H9 (cell line): ENCODE measurements around the gene CD2BP2. TPM values are rescaled to one million over a fixed set of nuclear protein-coding genes. Genes with fewer than 3 reads are reported as not detected.

Experiments used
- DNase-seq: peaks from one replicate; pipeline ENCODE4 v3.0.0-alpha.2; 2017
- H2AFZ ChIP-seq: one replicate; pipeline ENCODE4 v1.6.1; 2013; ENCODE audit warnings: mild to moderate bottlenecking, low read length, control low read depth, moderate library complexity
- H2AK5ac ChIP-seq: 2 replicates; pipeline ENCODE4 v1.6.1; 2013; ENCODE audit warnings: low read length, control low read depth, mixed read lengths; ENCODE audit not compliant: insufficient read length
- H2BK120ac ChIP-seq: one replicate; pipeline ENCODE4 v1.6.1; 2013; ENCODE audit warnings: low read depth, mild to moderate bottlenecking, low read length, control low read depth, inconsistent platforms; ENCODE audit not compliant: poor library complexity, severe bottlenecking
- H2BK12ac ChIP-seq: 2 replicates; pipeline ENCODE4 v1.6.1; 2013; ENCODE audit warnings: low read length, control low read depth, mixed read lengths, low read depth; ENCODE audit not compliant: insufficient read length
- H2BK15ac ChIP-seq: 2 replicates; pipeline ENCODE4 v1.6.1; 2013; ENCODE audit warnings: low read depth, low read length, control low read depth
- H2BK20ac ChIP-seq: one replicate; pipeline ENCODE4 v1.6.1; 2013; ENCODE audit warnings: low read depth, mild to moderate bottlenecking, low read length, control low read depth, inconsistent platforms; ENCODE audit not compliant: poor library complexity, severe bottlenecking
- H2BK5ac ChIP-seq: 2 replicates; pipeline ENCODE4 v1.6.1; 2013; ENCODE audit warnings: low read length, control low read depth, mixed read lengths; ENCODE audit not compliant: insufficient read length
- H3K14ac ChIP-seq: 2 replicates; pipeline ENCODE4 v1.6.1; 2013; ENCODE audit warnings: low read length, control low read depth; ENCODE audit not compliant: insufficient read depth
- H3K18ac ChIP-seq: 2 replicates; pipeline ENCODE4 v1.6.1; 2013; ENCODE audit warnings: low read depth, mild to moderate bottlenecking, mixed read lengths, low read length, control low read depth; ENCODE audit not compliant: insufficient read length
- H3K23ac ChIP-seq: 2 replicates; pipeline ENCODE4 v1.6.1; 2013; ENCODE audit warnings: low read length, control low read depth, mixed read lengths, low read depth; ENCODE audit not compliant: insufficient read length
- H3K23me2 ChIP-seq: 2 replicates; pipeline ENCODE4 v1.6.1; 2013; ENCODE audit warnings: low read depth, mild to moderate bottlenecking, mixed read lengths, low read length, control low read depth; ENCODE audit not compliant: insufficient read length, poor library complexity, severe bottlenecking
- H3K27ac ChIP-seq: 2 replicates; pipeline ENCODE4 v1.5.1; 2013; ENCODE audit warnings: low read length, control low read depth, mixed read lengths, low read depth; ENCODE audit not compliant: insufficient read length
- H3K27me3 ChIP-seq: 2 replicates; pipeline ENCODE4 v1.6.1; 2013; ENCODE audit warnings: low read length, control low read depth, inconsistent platforms; ENCODE audit not compliant: insufficient read depth
- H3K4ac ChIP-seq: 2 replicates; pipeline ENCODE4 v1.6.1; 2013; ENCODE audit warnings: low read depth, mild to moderate bottlenecking, control low read depth, inconsistent platforms, low read length, moderate library complexity
- H3K4me1 ChIP-seq: 2 replicates; pipeline ENCODE4 v1.6.1; 2013; ENCODE audit warnings: low read length, control low read depth, inconsistent platforms; ENCODE audit not compliant: insufficient read depth
- H3K4me2 ChIP-seq: 2 replicates; pipeline ENCODE4 v1.6.1; 2013; ENCODE audit warnings: low read length, control low read depth, mixed read lengths; ENCODE audit not compliant: insufficient read length, insufficient read depth
- H3K56ac ChIP-seq: 2 replicates; pipeline ENCODE4 v1.6.1; 2013; ENCODE audit warnings: low read depth, mild to moderate bottlenecking, mixed read lengths, low read length, control low read depth; ENCODE audit not compliant: insufficient read length
- H3K79me1 ChIP-seq: 2 replicates; pipeline ENCODE4 v1.6.1; 2013; ENCODE audit warnings: low read depth, mild to moderate bottlenecking, moderate library complexity, low read length, control low read depth, inconsistent platforms; ENCODE audit not compliant: insufficient read depth, poor library complexity, severe bottlenecking
- H3K79me2 ChIP-seq: 2 replicates; pipeline ENCODE4 v1.6.1; 2013; ENCODE audit warnings: low read length, control low read depth, inconsistent platforms; ENCODE audit not compliant: insufficient read depth
- H3K9ac ChIP-seq: 2 replicates; pipeline ENCODE4 v1.6.1; 2013; ENCODE audit warnings: low read length, control low read depth, mixed read lengths; ENCODE audit not compliant: insufficient read length; ENCODE audit errors: extremely low read depth
- H3K9me3 ChIP-seq: one replicate; pipeline ENCODE4 v1.6.1; 2013; ENCODE audit warnings: low read depth, low read length, inconsistent platforms; ENCODE audit not compliant: control insufficient read depth
- H3T11ph ChIP-seq: one replicate; pipeline ENCODE4 v1.6.1; 2013; ENCODE audit warnings: mild to moderate bottlenecking, low read length, control low read depth, inconsistent platforms
- H4K20me1 ChIP-seq: one replicate; pipeline ENCODE4 v1.6.1; 2013; ENCODE audit not compliant: control insufficient read depth, insufficient read length, insufficient read depth
- H4K5ac ChIP-seq: 2 replicates; pipeline ENCODE4 v1.6.1; 2013; ENCODE audit warnings: low read depth, mild to moderate bottlenecking, mixed read lengths, low read length, control low read depth; ENCODE audit not compliant: insufficient read length
- H4K8ac ChIP-seq: replicated peaks from 2 replicates; pipeline ENCODE4 v1.6.1; 2013; ENCODE audit warnings: low read length, control low read depth, mixed read lengths, low read depth; ENCODE audit not compliant: insufficient read length
- H4K91ac ChIP-seq: 2 replicates; pipeline ENCODE4 v1.6.1; 2013; ENCODE audit warnings: low read depth, mild to moderate bottlenecking, moderate library complexity, mixed read lengths, low read length, control low read depth; ENCODE audit not compliant: insufficient read length
- H3K27ac Mint-ChIP-seq, 3 experiments: 2 replicates in 2 of 3; 3 replicates in 1 of 3; pipeline ENCODE4 v1.8.0; 2020 to 2021; ENCODE audit warnings: mixed read lengths in 3 of 3, mild to moderate bottlenecking in 1 of 3, moderate library complexity in 1 of 3
- H3K27me3 Mint-ChIP-seq: 2 replicates; pipeline ENCODE4 v1.8.0; 2021; ENCODE audit warnings: low read depth, mild to moderate bottlenecking, moderate library complexity, mixed read lengths
- H3K36me3 Mint-ChIP-seq, 3 experiments: 2 replicates in 2 of 3; 3 replicates in 1 of 3; pipeline ENCODE4 v1.8.0; 2020 to 2021; ENCODE audit warnings: low read depth in 3 of 3, mixed read lengths in 3 of 3; ENCODE audit not compliant: insufficient read depth in 1 of 3
- H3K4me1 Mint-ChIP-seq, 2 experiments: 2 replicates each; pipeline ENCODE4 v1.8.0; 2020; ENCODE audit warnings: mixed read lengths in 2 of 2
- H3K4me3 Mint-ChIP-seq, 2 experiments: 2 replicates in 1 of 2; 3 replicates in 1 of 2; pipeline ENCODE4 v1.8.0; 2020 to 2021; ENCODE audit warnings: mild to moderate bottlenecking in 2 of 2, mixed read lengths in 2 of 2, moderate library complexity in 1 of 2
- H3K9me3 Mint-ChIP-seq, 2 experiments: 2 replicates in 1 of 2; 3 replicates in 1 of 2; pipeline ENCODE4 v1.8.0; 2020; ENCODE audit warnings: mild to moderate bottlenecking in 2 of 2, mixed read lengths in 2 of 2, moderate library complexity in 1 of 2
- WGBS: extraction: QIAGEN DNeasy Blood & Tissue Kit; methylation state at CpG from one replicate; pipeline ENCODE4 v1.1.7; 2013; ENCODE audit warnings: missing lambda C conversion rate, low lambda C conversion rate, mixed read lengths; ENCODE audit not compliant: insufficient read length; ENCODE audit errors: extremely low coverage; 5-methylcytosine and 5-hydroxymethylcytosine counted together
- total RNA-seq: library from RNA; stranded (reverse); gene quantifications from 2 replicates; pipeline ENCODE4 v1.2.1, GENCODE V29; 2021
- TF ChIP-seq, protein P1 (sequence below): fragments of 200-600 bp; sonication (generic); conservative IDR thresholded peaks from 3 replicates; pipeline ENCODE4 v1.8.0; 2021; ENCODE audit warnings: antibody characterized with exemption, mild to moderate bottlenecking

Gene CD2BP2
- total RNA-seq, 1 experiment from 2014 or later = 90.1 TPM

DNA sequence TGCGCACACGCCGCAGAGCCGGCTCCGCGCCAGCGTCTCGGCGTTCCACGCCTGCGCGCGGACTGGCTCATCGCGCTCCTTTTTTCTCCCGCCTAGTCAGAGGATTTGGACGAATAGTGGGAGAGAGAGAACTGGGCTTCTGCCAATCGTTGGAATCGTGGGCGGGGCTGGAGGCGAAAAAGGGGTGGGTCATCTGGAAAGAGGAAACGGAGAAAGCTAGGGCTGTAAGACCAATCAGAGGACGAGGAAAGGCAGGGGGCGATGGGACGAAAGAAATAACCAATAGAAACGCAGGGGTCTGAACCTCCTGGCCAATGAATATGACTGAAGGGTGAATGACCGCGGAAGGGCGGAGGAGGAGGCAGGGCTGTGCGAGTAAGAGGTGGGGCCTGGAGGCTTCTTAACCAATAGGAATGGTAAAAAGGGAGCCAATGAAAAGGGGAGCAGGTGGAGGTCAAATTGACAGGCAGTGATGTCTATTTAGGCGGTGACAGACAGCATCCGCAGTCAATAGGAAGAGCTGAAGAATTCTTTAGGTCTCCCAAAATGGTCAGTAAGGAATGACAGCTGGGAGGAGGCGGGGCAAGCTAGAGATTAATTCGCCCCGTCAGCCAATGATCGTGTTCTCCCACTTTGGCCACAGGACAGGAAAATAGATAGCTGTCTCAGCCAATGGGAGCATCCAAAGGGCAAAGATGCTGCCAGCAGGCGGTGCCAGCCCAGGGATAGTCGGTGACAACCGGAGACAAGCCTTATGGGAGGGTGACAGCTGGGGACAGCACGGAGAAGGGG, 15.5 kb upstream of the CD2BP2 start, which contains the start of gene TBC1D10B:
Gene TBC1D10B (minus strand): TSS at position 39 of the 792 bp plus-strand sequence. CDS start 311 bp downstream, outside the sequence.
- Histone ChIP-seq H3K27me3 (no peaks in the 10 kb centered on the region), H3K27ac (no peak within 1 kb of the TSS), H4K20me1 (no peaks in the 10 kb centered on the region), H3K23me2 (peaks cover 10% of the 10 kb centered on the region), H3T11ph (no peak within 1 kb of the TSS), H4K91ac (no peak within 1 kb of the TSS), H3K14ac (no peak within 1 kb of the TSS; the same call in 1 of the 2 replicates), H3K4ac (no peak within 1 kb of the TSS), H2AFZ (no peak within 1 kb of the TSS), H2BK120ac (no peak within 1 kb of the TSS), H4K8ac (no peak within 1 kb of the TSS), H4K5ac (no peak within 1 kb of the TSS), H3K4me1 (peaks cover 6% of the 10 kb centered on the region), H3K4me2 (peak within 1 kb of the TSS; percentile 80), H2BK15ac (no peak within 1 kb of the TSS), H3K9me3 (no peaks in the 10 kb centered on the region), H3K18ac (no peak within 1 kb of the TSS), H3K56ac (no peak within 1 kb of the TSS), H2BK5ac (no peak within 1 kb of the TSS), H3K23ac (no peak within 1 kb of the TSS), H3K79me1 (peaks cover 3% of the 10 kb centered on the region), H2BK20ac (no peak within 1 kb of the TSS), H2BK12ac (no peak within 1 kb of the TSS), H3K9ac (no peak within 1 kb of the TSS), H3K79me2 (no peaks in the 10 kb centered on the region; the same call in none of the 2 replicates), H2AK5ac (no peak within 1 kb of the TSS)
- TF ChIP-seq, protein P1, sequence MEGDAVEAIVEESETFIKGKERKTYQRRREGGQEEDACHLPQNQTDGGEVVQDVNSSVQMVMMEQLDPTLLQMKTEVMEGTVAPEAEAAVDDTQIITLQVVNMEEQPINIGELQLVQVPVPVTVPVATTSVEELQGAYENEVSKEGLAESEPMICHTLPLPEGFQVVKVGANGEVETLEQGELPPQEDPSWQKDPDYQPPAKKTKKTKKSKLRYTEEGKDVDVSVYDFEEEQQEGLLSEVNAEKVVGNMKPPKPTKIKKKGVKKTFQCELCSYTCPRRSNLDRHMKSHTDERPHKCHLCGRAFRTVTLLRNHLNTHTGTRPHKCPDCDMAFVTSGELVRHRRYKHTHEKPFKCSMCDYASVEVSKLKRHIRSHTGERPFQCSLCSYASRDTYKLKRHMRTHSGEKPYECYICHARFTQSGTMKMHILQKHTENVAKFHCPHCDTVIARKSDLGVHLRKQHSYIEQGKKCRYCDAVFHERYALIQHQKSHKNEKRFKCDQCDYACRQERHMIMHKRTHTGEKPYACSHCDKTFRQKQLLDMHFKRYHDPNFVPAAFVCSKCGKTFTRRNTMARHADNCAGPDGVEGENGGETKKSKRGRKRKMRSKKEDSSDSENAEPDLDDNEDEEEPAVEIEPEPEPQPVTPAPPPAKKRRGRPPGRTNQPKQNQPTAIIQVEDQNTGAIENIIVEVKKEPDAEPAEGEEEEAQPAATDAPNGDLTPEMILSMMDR = peak; percentile 29; the same call in 1 of the 3 replicates
- peak within 1 kb of the TSS; percentile 75 to 84 for H3K4me3 Mint-ChIP-seq
- H3K4me1 Mint-ChIP-seq = peaks cover 35 to 43% of the 10 kb centered on the region in 2 experiments
- peaks cover 0 to 3% of the 10 kb centered on the region in 2 experiments; a peak in 3 of 5 replicates for H3K9me3 Mint-ChIP-seq
- H3K27ac Mint-ChIP-seq = peak within 1 kb of the TSS; percentile 75 to 87 (median 82); a peak in 6 of 7 replicates
- H3K36me3 Mint-ChIP-seq = peaks cover 2 to 5% (median 4%) of the 10 kb centered on the region in 3 experiments; a peak in 6 of 7 replicates
- H3K27me3 Mint-ChIP-seq = peaks cover 2% of the 10 kb centered on the region; the same call in 1 of the 2 replicates
- WGBS = no CpG with 5 or more reads among the region's 40 CpGs
- DNase-seq = peak; percentile 100
